ENCODE data around the gene BLOC1S1.

Gene BLOC1S1

GRCh38 chr12:55718015-55718414, 2.2 kb downstream of the BLOC1S1 start:
- no peak for DNase-seq (ENCODE audit: low read depth)
- no peak overlapping the region for H3K4me3 ChIP-seq (ENCODE audit: low read depth, low read length)
- TF ChIP-seq CTCF (IDR thresholded peaks at IDR 0.05; ENCODE audit: control insufficient read depth, extremely low read depth, insufficient read depth): no peak

- H3K4me3 ChIP-seq (ENCODE audit: low read depth, low read length): no peak overlapping the region
- TF ChIP-seq CTCF (IDR thresholded peaks at IDR 0.05; ENCODE audit: control insufficient read depth, extremely low read depth, insufficient read depth): no peak
- no peak for DNase-seq (ENCODE audit: low read depth)
These were observed 2.9 kb downstream of the BLOC1S1 start for GRCh38 chr12:55718624-55719275.

GRCh38 chr12:55719371-55719770, 3.5 kb downstream of the BLOC1S1 start:
- no peak for DNase-seq (ENCODE audit: low read depth)
- no peak overlapping the region for H3K4me3 ChIP-seq (ENCODE audit: low read depth, low read length)
- no peak for TF ChIP-seq CTCF (IDR thresholded peaks at IDR 0.05; ENCODE audit: control insufficient read depth, extremely low read depth, insufficient read depth)

- DNase-seq (ENCODE audit: low read depth): no peak
- no peak within 1 kb of the TSS for H3K4me3 ChIP-seq (ENCODE audit: low read depth, low read length)
These were observed 4.3 kb downstream of the BLOC1S1 start, which contains the start of gene RDH5 for GRCh38 chr12:55720071-55720564. RDH5 (plus strand) TSS chr12:55720393; CDS start chr12:55721185, 792 bp downstream.

GRCh38 chr12:55720894-55721444, 5.1 kb downstream of the BLOC1S1 start:
- no peak for DNase-seq (ENCODE audit: low read depth)
- no peak overlapping the region for H3K4me3 ChIP-seq (ENCODE audit: low read depth, low read length)
- peak; percentile 85 for TF ChIP-seq CTCF (IDR thresholded peaks at IDR 0.05; ENCODE audit: control insufficient read depth, extremely low read depth, insufficient read depth)

More at GRCh38 chr12:55720071-55720564, 4.3 kb downstream of the BLOC1S1 start, which contains the start of gene RDH5:
- no peak for TF ChIP-seq CTCF (IDR thresholded peaks at IDR 0.05; ENCODE audit: control insufficient read depth, extremely low read depth, insufficient read depth)

GRCh38 chr12:55721601-55722213, 5.9 kb downstream of the BLOC1S1 start:
- no peak for DNase-seq (ENCODE audit: low read depth)
- H3K4me3 ChIP-seq (ENCODE audit: low read depth, low read length): no peak overlapping the region
- no peak for TF ChIP-seq CTCF (IDR thresholded peaks at IDR 0.05; ENCODE audit: control insufficient read depth, extremely low read depth, insufficient read depth)

Data from LNCaP clone FGC (cell line).